ENCODE measurements around the gene SLC6A6.

The SLC6A6 gene

DNA sequence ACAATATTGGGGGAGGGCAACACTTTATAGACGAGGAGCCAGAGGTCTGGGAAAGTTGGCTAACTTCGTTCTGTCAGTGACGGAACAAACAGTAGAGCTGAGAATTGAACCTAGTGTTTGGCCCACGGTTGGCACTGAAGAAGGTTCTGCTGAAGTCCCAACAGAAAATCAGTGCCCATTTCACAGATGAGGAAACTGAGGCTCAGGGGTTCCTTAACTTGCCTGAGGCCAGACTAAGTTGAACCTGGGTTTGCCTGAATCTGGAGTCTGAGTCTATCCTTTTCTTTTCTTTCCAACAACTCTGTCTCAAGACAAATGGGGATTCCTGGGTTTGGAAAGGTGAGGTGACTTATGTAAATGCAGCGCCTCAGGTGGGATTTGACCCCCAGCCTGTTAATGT is 55.1 kb downstream of the SLC6A6 start:
- DNase-seq = no peak

DNA sequence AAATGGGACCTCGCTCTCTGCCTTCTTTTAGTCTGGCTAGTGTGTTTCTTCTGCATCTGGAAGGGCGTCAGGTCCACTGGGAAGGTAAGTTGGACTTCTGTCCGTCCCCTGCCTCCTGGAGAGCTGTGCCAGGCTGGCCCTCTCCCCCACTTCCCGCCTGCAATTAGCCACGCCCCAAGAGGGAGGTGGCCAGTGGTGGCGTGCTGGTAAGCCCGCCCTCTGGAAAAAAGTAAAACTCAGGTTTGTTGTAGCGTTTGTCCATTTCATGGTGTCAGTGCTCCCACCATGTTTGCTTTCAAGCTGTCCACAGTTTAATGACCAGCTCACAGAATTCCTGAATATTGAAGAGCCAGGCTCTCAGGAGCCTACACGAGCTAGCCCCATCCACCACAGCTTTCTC is 55.6 kb downstream of the SLC6A6 start:
- no peak for DNase-seq

DNA sequence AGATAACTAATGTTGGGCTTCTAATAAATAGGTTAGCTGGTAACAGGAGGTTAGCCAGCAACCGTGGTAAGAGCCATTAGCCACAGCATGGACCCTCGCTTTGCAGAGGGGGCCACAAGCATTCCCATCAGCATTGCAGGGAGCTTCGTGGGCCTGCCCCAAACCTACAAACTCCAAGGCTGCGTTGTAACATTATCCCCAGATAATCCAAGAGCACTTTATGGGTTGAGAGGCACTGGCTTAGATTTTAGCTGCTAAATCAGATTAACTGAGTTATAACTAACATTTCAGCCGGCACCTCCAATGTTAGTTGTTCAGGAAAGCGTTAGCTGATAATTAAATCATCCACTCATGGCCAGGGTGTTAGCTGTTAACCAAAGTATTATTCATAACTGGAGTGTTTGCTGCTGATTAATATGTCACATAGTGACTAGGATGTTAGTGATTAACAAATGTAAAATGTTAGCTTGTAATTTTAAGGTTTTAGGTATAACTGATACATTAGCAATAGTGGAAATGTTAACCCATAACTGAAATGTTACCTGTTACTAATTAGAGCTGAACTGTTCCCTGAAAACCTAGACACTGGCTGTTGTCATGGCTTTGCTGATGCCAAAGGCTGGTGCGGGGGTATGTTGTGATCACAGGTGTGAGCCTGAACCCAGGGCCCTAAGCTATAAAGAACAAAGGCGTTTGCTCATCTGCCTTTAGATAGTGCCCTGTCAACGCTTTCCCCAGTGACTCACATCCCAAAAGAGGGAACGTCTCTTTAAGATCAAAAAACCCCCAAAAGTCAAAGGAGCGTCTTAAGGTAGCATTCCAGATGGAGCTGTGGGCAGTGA is 56.2 kb downstream of the SLC6A6 start:
- no peak for DNase-seq

GRCh38 chr3:14459384-14459783 is 57.0 kb downstream of the SLC6A6 start:
- DNase-seq = no peak

DNA sequence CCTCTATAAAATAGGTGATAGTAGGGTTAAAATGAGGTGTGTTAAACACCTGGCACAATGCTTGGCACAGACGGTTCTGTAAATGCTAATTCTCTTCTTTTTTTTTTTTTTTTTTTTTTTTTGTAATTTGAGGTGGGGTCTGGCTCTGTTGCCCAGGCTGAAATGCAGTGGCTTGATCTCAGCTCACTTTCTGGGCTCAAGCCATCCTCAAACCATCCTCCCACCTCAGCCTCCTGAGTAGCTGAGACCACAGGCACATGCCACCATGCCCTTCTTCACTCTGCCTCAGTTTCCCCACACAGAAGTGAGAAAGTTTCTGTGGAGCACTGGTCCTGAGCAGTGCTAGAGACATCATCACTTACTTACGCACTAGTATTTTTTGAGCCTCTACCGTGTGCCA is 57.4 kb downstream of the SLC6A6 start:
- no peak for DNase-seq

GRCh38 chr3:14460342-14461005 is 58.1 kb downstream of the SLC6A6 start:
- DNase-seq = no peak

DNA sequence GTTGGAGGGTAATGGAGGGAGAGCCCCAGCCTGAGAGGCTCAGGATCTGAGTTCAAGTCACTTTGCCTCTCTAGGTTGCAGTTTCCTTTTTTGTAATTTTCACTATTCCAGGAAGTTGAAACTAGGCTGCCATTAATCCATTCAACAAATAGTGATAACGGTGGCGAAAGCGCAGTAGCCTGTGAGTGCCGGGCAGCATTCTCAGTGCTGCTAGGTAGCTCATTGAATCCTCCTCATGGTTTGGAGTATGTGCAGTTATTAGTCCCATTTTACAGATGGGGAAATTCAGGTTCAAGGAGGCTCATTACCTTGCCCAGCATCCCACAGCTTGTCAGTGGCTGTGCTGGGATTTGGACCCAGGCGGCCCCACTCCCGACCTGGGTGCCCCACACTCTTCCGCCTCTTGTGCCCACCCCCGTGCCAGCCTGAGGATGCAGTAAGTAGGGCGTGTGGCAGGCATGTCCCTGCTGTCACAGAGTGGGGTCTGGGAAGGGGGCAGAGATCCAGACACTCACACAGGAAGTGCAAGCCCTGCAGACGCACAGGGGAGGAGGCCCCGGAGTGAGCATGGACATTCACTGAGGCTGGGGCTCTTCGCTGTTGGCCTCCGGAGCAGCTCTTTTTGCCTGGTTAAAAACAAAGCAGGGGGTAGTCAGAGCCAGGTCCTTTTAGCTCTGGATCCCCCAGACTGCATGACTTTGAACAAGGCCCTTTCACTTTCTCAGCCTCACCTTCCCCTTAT is 58.8 kb downstream of the SLC6A6 start:
- no peak for DNase-seq

DNA sequence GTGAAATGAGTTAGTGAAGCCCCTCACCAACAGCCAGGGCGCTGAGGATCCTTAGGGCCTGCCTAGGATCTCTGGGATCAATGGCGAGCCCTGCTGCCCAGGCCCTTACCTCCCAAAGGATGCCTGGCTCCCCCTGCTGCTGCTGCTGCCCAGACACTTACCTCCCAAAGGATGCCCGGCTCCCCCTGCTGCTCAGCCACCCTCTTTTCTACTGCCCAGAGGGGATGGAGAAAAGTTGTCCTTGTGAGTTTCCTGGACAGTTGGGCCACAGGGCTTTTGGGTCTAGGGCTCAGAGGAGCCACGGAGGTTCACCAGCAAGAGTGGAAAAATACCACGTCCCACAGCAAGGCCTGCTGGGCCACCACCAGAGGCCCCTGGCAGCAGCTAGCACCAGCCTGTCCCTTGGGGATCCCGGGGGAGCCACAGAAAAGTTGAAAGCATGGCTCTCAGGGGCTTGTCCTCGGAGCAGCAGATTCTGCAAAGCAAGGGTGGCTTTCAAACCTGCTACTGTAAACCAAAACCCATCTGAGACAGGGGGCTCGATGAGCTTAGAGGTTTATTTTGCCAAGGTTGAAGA is 59.4 kb downstream of the SLC6A6 start:
- peak; percentile 68 for DNase-seq

DNA sequence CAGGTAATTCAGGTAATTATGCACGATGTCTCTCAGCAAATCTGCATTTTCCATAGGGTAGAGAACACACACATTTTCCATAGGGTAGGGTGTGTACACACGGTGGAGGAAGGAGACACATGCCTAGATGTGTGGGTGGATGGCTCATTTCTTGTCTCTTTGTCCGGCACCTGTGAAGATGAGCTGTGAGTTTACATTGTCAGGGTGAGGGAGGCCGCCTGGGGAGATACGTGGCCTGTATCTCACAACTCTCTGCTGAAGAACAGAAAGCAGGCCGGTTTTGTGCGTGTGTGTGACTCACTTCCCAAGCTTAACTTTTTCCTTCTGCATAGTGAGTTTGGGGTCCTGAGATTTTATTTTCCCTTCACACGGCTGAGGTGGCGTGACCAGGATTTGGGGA is 60.3 kb downstream of the SLC6A6 start:
- DNase-seq = no peak

DNA sequence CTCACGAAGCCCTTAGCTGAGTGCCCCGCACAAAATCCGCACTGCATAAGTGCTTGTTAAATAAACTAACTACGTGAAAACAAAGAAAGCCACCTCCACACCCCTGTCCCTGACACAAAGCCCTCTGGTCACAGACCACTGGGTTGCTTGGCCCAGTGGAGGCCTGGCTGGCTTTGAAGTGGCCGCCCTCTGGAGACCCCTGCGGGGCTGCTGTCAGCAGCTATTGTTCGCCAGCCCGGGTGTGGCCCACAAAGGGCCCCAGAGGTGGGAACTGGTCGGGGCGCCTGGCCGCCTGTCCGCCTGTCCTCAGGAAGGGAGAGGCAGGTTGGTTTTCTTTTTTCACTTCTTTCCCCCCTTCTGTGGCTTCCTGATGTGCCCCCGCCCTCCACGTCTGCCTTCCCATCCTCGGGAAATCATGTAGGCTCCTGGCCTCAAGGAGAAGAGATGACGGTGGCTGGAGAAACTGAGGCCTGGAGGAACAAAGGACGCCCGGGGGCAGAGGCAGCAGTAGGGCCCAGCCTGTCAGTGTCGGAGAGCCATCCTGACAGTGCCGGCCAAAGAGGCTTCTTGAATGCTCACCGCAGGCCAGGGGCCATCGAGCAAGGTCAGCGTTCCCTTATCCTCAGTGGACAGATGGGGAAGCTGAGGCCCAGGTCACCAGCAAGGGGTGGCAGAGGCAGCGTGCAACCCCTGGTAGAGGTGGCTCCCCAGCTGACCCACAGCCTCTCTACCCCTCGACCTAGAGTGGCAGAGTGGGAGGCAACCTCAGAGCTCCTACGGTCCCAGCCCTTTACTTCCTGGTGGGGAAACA is 61.1 kb downstream of the SLC6A6 start:
- DNase-seq = no peak

- no peak for DNase-seq
Observed at GRCh38 chr3:14464141-14464465, 61.7 kb downstream of the SLC6A6 start.

- no peak for DNase-seq
Observed at GRCh38 chr3:14464521-14464920, 62.1 kb downstream of the SLC6A6 start.

DNA sequence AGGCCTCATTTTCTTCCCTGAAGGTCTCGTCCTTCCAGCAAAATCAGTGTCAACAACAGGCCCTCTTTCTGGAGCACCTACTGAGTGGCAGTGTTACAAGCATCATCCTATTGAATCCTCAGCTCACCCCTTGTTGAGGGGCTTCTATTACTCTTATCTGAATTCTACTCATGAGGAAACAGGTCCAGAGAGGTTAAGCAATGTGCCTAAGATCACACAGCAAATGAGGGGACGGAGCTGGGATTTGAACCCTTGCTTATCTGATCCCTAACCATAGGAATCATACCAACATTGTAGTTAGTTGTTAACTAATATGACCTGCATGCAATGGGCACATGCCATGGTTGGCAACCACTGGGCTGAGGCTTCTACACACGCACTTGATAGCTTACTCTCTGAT is 63.0 kb downstream of the SLC6A6 start:
- DNase-seq = no peak

- DNase-seq = no peak
Observed at GRCh38 chr3:14466179-14466903, 63.9 kb downstream of the SLC6A6 start.

DNA sequence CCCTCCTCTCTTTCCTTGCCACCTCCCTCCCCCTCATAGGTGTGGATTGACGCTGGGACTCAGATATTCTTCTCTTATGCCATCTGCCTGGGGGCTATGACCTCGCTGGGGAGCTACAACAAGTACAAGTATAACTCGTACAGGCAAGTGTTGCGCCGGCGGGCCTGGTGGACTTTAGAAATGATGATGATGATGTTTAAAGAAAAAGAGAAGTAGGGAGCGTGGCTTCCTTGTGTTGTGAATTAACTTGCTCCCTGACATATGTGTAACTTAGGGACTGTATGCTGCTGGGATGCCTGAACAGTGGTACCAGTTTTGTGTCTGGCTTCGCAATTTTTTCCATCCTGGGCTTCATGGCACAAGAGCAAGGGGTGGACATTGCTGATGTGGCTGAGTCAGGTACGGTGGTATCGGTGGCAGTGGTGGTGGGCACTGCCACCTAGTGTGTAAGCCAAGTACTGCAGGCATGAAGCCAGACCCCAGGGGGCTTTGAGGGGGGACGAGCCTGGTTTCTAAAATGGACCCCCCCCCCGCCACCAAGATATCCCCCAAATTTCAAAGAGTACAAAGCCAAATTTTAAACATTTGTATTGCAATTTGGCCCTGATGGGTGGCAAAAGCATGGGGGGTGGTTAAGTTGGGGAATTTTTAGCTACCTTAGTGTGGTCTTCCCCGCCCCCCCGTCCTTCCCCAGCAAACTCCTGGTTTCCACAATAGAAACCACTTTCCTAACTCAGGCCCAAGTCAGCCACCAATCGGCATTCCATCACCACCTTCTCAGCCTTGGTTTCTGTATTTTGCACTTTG is 65.6 kb downstream of the SLC6A6 start:
- peak; percentile 59 for DNase-seq

GRCh38 chr3:14468621-14468981 is 66.2 kb downstream of the SLC6A6 start:
- no peak for DNase-seq

GRCh38 chr3:14470461-14470860 is 68.1 kb downstream of the SLC6A6 start:
- no peak for DNase-seq

- no peak for DNase-seq
Observed at GRCh38 chr3:14471016-14471415, 68.6 kb downstream of the SLC6A6 start.

DNA sequence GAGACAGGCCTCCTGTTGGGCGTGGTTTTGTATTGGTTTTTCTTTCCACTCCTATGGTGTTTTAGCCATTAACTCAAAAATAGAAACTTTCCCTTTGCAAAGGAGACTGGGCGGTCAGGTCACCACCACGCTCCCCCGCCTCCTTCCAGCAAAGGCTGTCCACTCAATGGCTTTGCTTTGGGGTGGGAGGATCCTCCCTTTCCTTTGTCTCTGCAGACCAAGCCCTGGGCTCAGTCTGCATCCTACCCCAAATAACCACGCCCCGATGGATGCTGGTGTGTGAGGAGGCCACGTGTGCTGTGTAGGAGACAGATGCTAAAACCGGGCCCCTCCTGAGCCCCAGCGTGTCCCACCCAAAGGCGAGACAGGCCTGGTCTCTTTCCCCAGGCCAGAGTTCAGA is 69.3 kb downstream of the SLC6A6 start:
- DNase-seq = no peak

- DNase-seq = no peak
Observed at GRCh38 chr3:14472471-14473351, 70.3 kb downstream of the SLC6A6 start.
